Left forelimb (tissue), 1 donor: ENCODE data around the gene RBM10.
"Not testable (repeated sequence)": the region's sequence is repeated elsewhere in the genome, so short reads cannot be mapped to it uniquely, and the experiment has no call there.

ENCODE experiments used
- DNase-seq: peaks from one replicate; pipeline ENCODE4 v3.0.0-alpha.2; 2018; ENCODE audit warnings: low spot score

RBM10 gene

GRCh38 chrX:47144626-47145394, at the start of gene RBM10, which contains the start of gene NDUFB11:
Gene RBM10 (plus strand): TSS chrX:47145221. CDS start chrX:47147482, 2,261 bp downstream.
Gene NDUFB11 (minus strand): TSS chrX:47144702. CDS start chrX:47144679, 23 bp downstream.
- DNase-seq: peak; percentile 90

DNA sequence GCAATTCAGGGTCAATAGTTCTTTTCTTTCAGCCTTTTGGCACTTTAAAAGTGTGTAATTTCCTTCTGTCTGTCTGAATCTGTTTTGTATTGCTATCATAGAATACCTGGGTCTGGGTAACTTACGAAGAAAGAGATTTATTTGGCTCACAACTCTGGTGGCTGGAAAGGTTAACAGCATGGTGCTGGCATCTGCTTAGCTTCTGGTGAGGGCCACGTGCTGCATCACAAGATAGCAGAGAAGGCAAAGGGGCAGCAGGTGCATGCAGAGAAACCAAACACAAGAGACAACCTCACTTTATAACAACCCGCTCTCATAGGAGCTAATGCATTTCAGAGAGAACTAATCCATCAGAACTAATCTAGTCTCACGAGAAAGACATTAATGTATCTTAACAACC, 48.0 kb upstream of the RBM10 start:
- DNase-seq: no peak

DNA sequence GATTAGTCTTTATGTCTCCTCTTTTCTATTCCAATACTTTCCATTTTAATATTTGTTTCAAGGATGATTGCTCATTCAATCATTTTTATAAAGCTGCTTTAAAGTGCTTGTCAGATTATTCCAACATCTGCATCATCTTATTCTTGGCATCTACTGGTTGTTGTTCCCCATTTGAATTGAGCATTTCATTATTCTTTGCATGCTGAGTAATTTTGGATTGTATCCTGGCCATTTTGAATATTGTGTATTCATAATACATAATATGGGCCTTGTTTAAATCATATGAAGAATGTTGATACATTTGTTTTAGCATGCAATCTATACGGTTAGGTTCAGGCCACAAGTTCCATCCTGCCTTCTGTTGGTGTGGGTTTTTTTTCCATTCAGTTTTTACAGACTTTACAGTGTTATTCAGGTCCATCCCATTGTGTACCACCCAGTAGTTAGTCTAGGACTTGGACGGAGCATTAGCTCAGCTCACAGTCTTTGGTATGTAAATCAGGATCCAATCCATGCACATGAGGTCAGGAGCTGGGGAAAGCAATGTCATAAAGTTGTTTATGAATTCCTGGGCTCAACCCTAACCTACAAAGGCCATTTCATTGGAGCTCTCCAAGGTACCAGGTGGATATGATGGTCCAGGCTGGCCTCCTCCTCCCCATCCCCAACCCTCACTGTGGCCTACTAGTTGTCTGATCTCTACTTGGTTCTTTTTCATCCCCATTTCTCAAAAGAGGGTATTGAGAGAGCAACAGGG, 46.5 kb upstream of the RBM10 start:
- DNase-seq: no peak

DNA sequence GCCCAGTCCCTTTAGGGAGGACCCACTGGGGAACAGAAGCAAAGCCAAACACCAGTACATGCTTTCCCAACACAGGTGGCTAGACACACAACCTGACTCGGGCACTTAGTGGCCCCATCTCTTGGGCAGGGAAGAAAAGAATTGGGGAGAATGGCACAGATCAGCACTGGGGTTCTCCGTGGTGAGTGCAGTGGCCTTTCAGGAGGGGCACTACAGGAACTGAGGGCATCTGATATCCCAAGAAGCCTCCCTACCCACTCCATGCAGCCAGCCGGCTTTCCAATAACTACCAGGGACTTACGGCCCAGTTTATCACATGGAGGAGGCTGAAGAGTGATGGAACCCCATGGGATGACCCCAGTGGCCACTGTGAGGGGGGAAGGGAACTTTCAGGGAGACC, 43.8 kb upstream of the RBM10 start:
- no peak for DNase-seq

GRCh38 chrX:47110936-47111615, 33.9 kb upstream of the RBM10 start:
- DNase-seq: not testable (repeated sequence)

DNA sequence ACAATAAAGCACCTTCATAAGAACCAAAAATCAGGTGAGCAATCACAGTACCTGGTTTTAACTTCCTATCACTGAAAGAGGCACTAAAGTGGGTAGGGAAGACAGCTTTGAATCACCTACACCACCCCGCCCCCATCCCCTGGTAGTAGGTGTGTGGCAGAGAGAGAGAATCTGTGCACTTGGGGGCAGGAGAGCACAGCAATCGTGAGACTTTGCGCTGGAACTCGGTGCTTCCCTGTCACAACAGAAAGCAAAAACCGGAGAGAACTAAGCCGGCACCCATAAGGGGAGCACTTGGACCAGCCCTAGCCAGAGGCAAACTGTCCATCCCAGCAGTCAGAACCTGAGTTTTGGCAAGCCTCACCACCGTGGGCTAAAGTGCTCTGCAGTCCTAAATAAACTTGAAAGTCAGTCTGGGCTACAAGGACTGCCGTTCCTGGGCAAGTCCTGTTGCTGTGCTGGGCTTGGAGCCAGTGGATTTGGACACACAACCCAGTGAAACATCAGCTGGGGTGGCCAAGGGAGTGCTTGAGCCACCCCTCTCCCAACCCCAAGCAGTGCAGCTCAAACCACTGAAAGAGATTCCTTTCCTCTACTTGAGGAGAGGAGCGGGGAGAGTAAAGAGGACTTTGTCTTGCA, 32.6 kb upstream of the RBM10 start:
- no peak for DNase-seq

DNA sequence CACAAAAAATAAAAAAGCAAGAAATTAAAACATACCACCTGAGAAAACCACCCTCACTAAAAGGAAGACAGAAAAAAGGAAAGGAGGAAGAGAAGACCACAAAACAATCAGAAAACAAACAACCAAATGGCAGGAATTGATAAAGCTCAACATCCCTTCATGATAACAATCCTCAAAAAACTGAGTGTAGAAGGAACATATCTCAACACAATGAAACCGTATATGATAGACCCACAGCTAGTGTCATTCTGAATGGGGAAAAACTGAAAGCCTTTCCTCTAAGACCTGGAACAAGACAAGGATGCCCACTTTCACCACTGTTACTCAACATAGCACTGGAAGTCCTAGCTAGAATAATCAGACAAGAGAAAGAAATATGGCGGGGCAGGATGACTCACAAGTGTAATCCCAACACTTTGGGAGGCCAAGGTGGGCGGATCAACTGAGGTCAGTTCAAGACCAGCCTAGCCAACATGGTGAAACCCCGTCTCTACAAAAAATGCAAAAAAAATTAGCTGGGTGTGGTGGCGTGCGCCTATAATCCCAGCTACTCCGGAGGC, 28.4 kb upstream of the RBM10 start:
- DNase-seq: not testable (repeated sequence)

DNA sequence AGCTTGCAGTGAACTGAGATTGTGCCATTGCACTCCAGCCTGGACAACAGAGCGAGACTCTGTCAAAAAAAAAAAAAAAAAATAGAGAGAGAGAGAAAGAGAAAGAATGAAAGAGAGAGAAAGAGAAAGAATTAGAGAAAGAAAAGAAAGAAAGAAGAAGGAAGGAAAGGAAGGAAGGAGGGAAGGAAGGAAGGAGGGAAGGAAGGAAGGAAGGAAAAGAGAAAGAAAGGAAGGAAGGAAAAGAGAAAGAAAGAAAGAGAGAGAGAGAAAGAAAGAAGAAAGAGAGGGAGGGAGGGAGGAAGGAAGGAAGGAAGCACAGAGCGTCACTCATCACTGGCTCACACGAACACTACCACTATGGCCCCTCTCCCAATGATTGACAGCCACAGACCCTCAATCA, 20.6 kb upstream of the RBM10 start:
- DNase-seq: not testable (repeated sequence)

DNA sequence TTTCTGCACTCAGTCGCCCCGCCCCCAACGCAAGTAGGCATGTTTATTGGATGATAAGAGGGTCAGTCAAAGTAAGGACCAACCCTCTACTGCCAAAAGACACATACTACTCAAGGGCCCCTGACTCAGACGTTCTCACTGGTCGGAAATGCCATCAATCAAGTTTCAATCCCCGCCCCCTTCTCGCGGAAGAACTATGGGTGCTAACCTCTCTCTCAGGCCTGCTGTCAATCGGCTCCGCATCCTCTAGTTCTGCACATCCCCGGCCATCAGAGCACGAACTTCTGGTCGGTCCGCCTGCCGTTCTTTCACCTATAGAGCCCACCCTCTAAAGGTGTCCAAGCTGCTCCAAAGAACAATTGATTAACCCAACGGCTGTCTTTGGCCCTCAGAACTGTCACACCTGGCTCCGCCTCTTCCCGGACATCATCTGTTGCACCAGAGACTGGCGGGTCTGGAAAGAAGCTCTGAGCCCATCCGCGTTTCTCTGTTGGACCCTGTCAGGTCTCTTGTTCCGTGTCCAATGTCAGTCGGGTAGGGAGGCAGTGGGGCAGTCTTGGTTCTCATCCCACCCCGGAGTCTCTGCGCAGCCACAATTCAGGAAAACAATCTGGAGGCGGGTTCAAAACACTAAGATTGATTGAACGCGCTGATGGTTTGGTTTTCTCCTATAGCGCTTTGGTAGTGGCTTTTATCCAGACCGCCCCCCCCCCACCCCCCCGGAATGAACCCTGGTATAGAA, 15.7 kb upstream of the RBM10 start:
- DNase-seq: peak; percentile 92

- DNase-seq: no peak
These were observed 15.1 kb upstream of the RBM10 start for GRCh38 chrX:47129899-47130358.

- no peak for DNase-seq
These were observed 11.5 kb upstream of the RBM10 start for GRCh38 chrX:47133493-47133892.

DNA sequence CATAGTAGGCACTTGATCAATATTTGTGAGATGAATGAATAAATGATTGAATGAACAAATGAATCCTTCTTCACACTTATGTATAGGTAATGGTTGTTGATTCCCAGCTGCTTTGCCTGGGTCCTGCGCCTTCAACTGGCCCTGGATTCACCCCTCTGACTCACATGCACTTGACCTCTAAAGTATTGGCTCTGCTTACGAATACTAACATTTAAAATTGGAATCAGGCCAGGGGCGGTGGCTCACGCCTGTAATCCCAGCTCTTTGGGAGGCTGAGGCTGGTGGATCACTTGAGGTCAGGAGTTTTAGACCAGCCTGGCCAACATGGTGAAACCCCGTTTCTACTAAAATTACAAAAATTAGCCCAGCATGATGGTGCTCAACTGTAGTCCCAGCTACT, 9.4 kb upstream of the RBM10 start:
- not testable (repeated sequence) for DNase-seq

- DNase-seq: no peak
These were observed 6.8 kb upstream of the RBM10 start for GRCh38 chrX:47138171-47138570.

- DNase-seq: no peak
These were observed 961 bp upstream of the RBM10 start for GRCh38 chrX:47143894-47144625.

DNA sequence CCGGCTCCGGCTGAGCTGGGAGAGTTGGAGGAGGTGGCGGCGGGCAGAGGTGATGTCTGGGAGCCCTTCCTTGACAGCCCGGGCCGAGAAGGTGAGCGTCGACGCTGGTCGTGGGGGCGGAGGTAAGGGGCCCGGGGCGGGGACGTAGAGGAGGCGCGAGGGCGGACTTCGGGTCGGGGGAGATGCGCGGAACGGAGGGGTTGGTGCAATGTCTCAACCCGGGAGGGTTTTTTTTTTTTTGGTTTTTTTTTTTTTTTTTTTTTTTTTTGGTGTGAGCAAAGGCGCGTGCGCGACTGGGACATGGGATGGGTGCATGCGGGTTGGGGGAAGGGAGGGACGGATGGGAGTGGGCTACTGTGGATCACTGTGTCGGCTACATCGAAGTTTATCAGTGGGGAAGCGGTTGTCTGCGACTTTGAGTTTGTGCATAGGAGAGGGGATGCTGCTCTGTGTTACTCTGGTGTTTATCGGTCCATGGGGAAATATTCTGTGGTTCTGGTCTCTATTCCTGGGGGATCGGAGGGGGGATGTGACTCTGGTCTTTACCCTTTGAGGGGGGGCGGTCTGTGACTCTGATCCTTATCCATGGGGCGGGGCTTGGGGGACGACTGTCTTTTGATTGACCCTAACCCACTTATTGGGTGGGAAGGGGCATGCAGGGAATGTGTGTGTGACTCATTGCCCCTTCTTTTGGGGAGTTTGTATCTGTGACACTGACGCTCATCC, 537 bp downstream of the RBM10 start:
- DNase-seq: no peak

DNA sequence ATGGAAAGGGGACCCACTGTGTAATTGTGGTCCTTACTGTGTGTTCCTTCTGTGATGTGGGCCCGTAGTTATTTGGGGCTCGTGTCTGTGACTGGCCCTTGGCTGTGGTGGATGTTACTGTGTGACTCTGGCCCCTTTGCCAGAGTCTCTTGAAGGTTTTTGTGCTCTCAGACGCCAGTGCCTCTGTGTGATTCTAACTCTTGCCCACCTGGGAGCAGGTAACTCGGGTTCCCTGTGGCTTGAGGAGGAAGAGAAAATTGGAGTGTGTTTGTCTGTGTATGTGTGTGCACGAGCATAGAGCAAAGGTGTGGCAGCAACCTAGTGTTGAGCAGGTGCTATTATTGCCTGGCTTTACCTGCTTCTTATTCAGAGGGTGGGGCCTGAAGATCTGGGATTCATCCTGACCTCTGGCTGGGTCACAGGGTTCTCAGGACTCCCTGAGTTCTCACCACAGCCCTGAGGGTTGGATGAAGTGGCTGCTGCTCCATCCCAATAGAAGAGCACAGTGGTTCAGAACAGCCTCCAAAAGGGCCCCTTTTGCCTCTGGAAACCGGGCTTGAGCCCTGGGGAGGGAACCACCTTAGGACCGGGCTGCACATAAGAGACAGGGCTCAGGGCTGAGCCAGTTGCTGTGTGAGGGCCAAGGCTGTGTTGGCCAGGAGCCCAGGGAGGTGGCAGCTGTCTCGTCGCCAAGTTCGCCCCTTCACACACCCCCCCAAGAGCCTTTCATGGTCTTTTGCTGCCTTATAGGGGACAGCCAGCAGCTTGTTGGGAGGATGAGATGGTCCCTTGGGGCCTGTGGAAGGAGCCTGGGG, 1.3 kb downstream of the RBM10 start:
- DNase-seq: no peak

DNA sequence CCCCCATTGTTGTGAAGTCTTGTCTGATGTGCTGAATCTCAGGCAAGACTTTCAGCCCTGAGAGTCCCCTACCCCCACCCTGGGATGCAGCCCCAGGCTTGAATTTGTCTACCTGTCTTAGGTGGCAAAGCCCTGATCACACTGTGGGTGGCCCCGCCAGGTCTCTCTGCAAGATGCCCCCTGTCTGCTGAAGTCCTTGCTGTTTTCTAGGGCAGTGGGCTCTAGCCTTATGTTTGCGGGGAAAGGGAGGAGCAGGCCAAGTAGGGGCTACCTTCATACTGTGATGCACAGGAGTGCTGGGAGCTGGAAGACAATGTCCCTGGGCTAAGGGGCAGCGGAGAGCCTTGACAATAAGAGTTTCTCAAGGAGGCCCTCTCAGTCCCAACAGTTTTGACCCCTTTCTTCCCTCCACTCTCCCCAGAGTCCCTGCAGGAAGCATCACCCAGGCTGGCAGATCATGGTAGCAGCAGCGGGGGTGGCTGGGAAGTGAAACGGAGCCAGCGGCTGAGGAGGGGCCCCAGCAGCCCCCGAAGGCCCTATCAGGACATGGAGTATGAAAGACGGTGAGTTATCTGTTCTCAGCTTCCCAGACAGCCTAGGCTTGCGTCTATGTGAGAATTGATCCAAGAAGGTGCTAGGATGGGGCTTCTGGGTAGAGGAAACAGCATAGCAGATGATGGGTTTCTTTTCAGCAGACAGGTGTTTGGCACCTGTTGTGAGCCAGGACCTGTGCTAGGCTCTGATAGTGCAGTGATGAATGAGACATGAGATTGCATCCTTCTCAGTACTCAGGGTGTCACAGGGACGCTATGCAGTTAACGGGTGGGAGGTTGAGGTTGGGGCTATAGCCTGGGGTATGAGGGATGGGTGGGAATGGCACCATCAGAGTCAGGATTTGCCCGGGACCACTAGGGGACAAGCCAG, 2.2 kb downstream of the RBM10 start:
- no peak for DNase-seq

- no peak for DNase-seq
These were observed 3.9 kb downstream of the RBM10 start for GRCh38 chrX:47148946-47149345.
